IMR-90 (cell line): ENCODE results near the gene CABCOCO1. TPM values are rescaled to one million over a fixed set of nuclear protein-coding genes. Genes with fewer than 3 reads are reported as not detected.

ENCODE experiments used
- ATAC-seq: fragments of 200-7000 bp; cut with Tn5 transposase; 2 replicates; pipeline ENCODE4 v1.9.1; 2020; ENCODE audit warnings: low read depth, mild to moderate bottlenecking, moderate library complexity
- BruUV-seq: library from RNA; stranded (reverse); fragments of 400-500 nt; replicated peaks from 2 replicates; lab custom pipeline; 2021; lab: Mats Ljungman, UMichigan
- CTCF ChIA-PET: fragments of 300-600 bp; formaldehyde crosslinking; extraction: SDS; loops from one replicate; lab custom pipeline; 2021; ENCODE audit warnings: antibody characterized with exemption; lab: Yijun Ruan, JAX
- POLR2A ChIA-PET: fragments of 300-600 bp; sonication (Branson Sonifier 250); formaldehyde crosslinking; loops from one replicate; lab custom pipeline; 2022; ENCODE audit warnings: antibody characterized with exemption; ENCODE audit not compliant: unreplicated experiment; lab: Charles Lee
- DNase-seq: peaks from one replicate; pipeline ENCODE4 v3.0.0; 2013
- H2AFZ ChIP-seq: replicated peaks from 2 replicates; pipeline ENCODE3; 2013; ENCODE audit warnings: low read length, mild to moderate bottlenecking; ENCODE audit not compliant: poor library complexity
- H2AK5ac ChIP-seq: 2 replicates; pipeline ENCODE4 v1.6.1; 2013; ENCODE audit warnings: low read depth, low read length, inconsistent platforms
- H2AK9ac ChIP-seq: replicated peaks from 2 replicates; pipeline ENCODE3; 2013; ENCODE audit warnings: mild to moderate bottlenecking, low read depth, low read length, moderate library complexity; ENCODE audit not compliant: poor library complexity
- H2BK120ac ChIP-seq: 2 replicates; pipeline ENCODE4 v1.6.1; 2013; ENCODE audit warnings: low read depth, low read length, inconsistent platforms
- H2BK15ac ChIP-seq: 3 replicates; pipeline ENCODE4 v1.6.1; 2013; ENCODE audit warnings: low read depth, low read length, inconsistent platforms
- H2BK20ac ChIP-seq: 2 replicates; pipeline ENCODE4 v1.6.1; 2013; ENCODE audit warnings: low read depth, mild to moderate bottlenecking, inconsistent platforms, low read length, moderate library complexity
- H2BK5ac ChIP-seq: 2 replicates; pipeline ENCODE4 v1.6.1; 2013; ENCODE audit warnings: mild to moderate bottlenecking, low read depth, low read length, inconsistent platforms; ENCODE audit not compliant: poor library complexity, severe bottlenecking
- H3K14ac ChIP-seq: replicated peaks from 2 replicates; pipeline ENCODE4 v1.6.1; 2013; ENCODE audit warnings: low read depth, low read length, inconsistent platforms
- H3K18ac ChIP-seq: 2 replicates; pipeline ENCODE4 v1.6.1; 2013; ENCODE audit warnings: low read depth, low read length, control low read depth
- H3K23ac ChIP-seq: 2 replicates; pipeline ENCODE4 v1.6.1; 2013; ENCODE audit warnings: low read depth, low read length, inconsistent platforms
- H3K27ac ChIP-seq: 2 replicates; pipeline ENCODE4 v1.5.1; 2013; ENCODE audit warnings: mild to moderate bottlenecking, control low read depth, low read length; ENCODE audit not compliant: insufficient read depth
- H3K27me3 ChIP-seq: 2 replicates; pipeline ENCODE4 v1.6.1; 2013; ENCODE audit warnings: low read length; ENCODE audit not compliant: control insufficient read depth, insufficient read depth
- H3K36me3 ChIP-seq: 2 replicates; pipeline ENCODE4 v1.6.1; 2013; ENCODE audit warnings: low read length, mixed read lengths; ENCODE audit not compliant: control insufficient read depth, insufficient read depth
- H3K4ac ChIP-seq: 2 replicates; pipeline ENCODE4 v1.6.1; 2013; ENCODE audit warnings: low read depth, low read length, inconsistent platforms
- H3K4me1 ChIP-seq: 2 replicates; pipeline ENCODE4 v1.6.1; 2013; ENCODE audit warnings: low read length, mixed read lengths; ENCODE audit not compliant: control insufficient read depth, insufficient read depth
- H3K4me2 ChIP-seq: 2 replicates; pipeline ENCODE4 v1.6.1; 2013; ENCODE audit warnings: low read depth, mild to moderate bottlenecking, control low read depth, low read length, moderate library complexity
- H3K4me3 ChIP-seq: 2 replicates; pipeline ENCODE4 v1.5.1; 2013; ENCODE audit warnings: low read depth, mild to moderate bottlenecking, control low read depth, low read length, moderate library complexity; ENCODE audit not compliant: insufficient read depth
- H3K56ac ChIP-seq: 2 replicates; pipeline ENCODE4 v1.6.1; 2013; ENCODE audit warnings: low read length, inconsistent platforms; ENCODE audit not compliant: insufficient read depth; ENCODE audit errors: extremely low read depth
- H3K79me1 ChIP-seq, 2 experiments: 2 replicates each; pipeline ENCODE4 v1.6.1; 2013; ENCODE audit warnings: low read length in 2 of 2, inconsistent platforms in 1 of 2, low read depth in 1 of 2
- H3K9ac ChIP-seq: 2 replicates; pipeline ENCODE4 v1.6.1; 2013; ENCODE audit warnings: low read depth, low read length, control low read depth
- H3K9me1 ChIP-seq: 2 replicates; pipeline ENCODE4 v1.6.1; 2013; ENCODE audit warnings: low read length, inconsistent platforms; ENCODE audit not compliant: insufficient read depth
- H3K9me3 ChIP-seq: 2 replicates; pipeline ENCODE4 v1.6.1; 2013; ENCODE audit warnings: low read length; ENCODE audit not compliant: control insufficient read depth, insufficient read depth
- H4K20me1 ChIP-seq: 2 replicates; pipeline ENCODE4 v1.6.1; 2013; ENCODE audit warnings: low read length, inconsistent platforms; ENCODE audit not compliant: insufficient read depth
- H4K5ac ChIP-seq: 2 replicates; pipeline ENCODE4 v1.6.1; 2013; ENCODE audit warnings: mild to moderate bottlenecking, low read depth, low read length, control low read depth
- H4K8ac ChIP-seq, 2 experiments: 2 replicates each; pipeline ENCODE4 v1.6.1; 2013; ENCODE audit warnings: low read depth in 2 of 2, low read length in 2 of 2, control low read depth in 1 of 2, inconsistent platforms in 1 of 2
- H4K91ac ChIP-seq: 2 replicates; pipeline ENCODE4 v1.6.1; 2013; ENCODE audit warnings: low read depth, low read length, inconsistent platforms; ENCODE audit not compliant: insufficient read depth
- CEBPB ChIP-seq: IDR thresholded peaks from 2 replicates; pipeline ENCODE4 v1.6.1; 2012; ENCODE audit warnings: low read depth, low read length, improper control_type of control experiment
- CHD1 ChIP-seq: IDR thresholded peaks from 2 replicates; pipeline ENCODE4 v1.6.1; 2012; ENCODE audit warnings: low read depth, low read length, improper control_type of control experiment
- ELK1 ChIP-seq: fragments of 150-350 bp; IDR thresholded peaks from 2 replicates; pipeline ENCODE4 v1.6.1; 2016; ENCODE audit warnings: low read depth, mild to moderate bottlenecking, low read length, moderate library complexity, borderline replicate concordance
- FOS ChIP-seq: fragments of 150-350 bp; IDR thresholded peaks from 2 replicates; pipeline ENCODE4 v1.6.1; 2016; ENCODE audit warnings: low read depth, low read length
- MAFK ChIP-seq: IDR thresholded peaks from 2 replicates; pipeline ENCODE4 v1.6.1; 2012; ENCODE audit warnings: low read depth, low read length, improper control_type of control experiment
- MAZ ChIP-seq: IDR thresholded peaks from 2 replicates; pipeline ENCODE4 v1.6.1; 2012; ENCODE audit warnings: low read depth, mild to moderate bottlenecking, low read length, improper control_type of control experiment, moderate library complexity, borderline replicate concordance
- MXI1 ChIP-seq: IDR thresholded peaks from 2 replicates; pipeline ENCODE4 v1.6.1; 2012; ENCODE audit warnings: low read depth, mild to moderate bottlenecking, low read length, moderate library complexity, borderline replicate concordance
- NFE2L2 ChIP-seq: fragments of 150-350 bp; IDR thresholded peaks from 2 replicates; pipeline ENCODE4 v1.6.1; 2016; ENCODE audit warnings: low read depth, mild to moderate bottlenecking, low read length
- RAD21 ChIP-seq: IDR thresholded peaks from 2 replicates; pipeline ENCODE4 v1.6.1; 2012; ENCODE audit warnings: low read length, improper control_type of control experiment
- SMC3 ChIP-seq: fragments of 150-350 bp; IDR thresholded peaks from 2 replicates; pipeline ENCODE4 v1.6.1; 2016; ENCODE audit warnings: low read depth, mild to moderate bottlenecking, antibody characterized with exemption, low read length, moderate library complexity
- whole genome bisulfite sequencing, 2 experiments: methylation state at CpG; one replicate each; pipeline versions ENCODE4 v1.1.5 to v1.1.7; 2013; ENCODE audit warnings: missing lambda C conversion rate in 2 of 2; ENCODE audit not compliant: insufficient read length in 1 of 2; ENCODE audit errors: extremely low coverage in 2 of 2; 5-methylcytosine and 5-hydroxymethylcytosine counted together
- dilution Hi-C: fragments of 300-500 bp; cut with HindIII; formaldehyde crosslinking; loops from one replicate; pipeline ENCODE4 v1.14.3; 2018; ENCODE audit warnings: low sequenced_read_pairs; ENCODE audit not compliant: unreplicated experiment
- in situ Hi-C: fragments of 300-500 bp; cut with MboI; formaldehyde crosslinking; loops from 3 replicates; pipeline ENCODE4 v1.14.3; 2019; ENCODE audit warnings: low sequenced_read_pairs, inconsistent platforms, mixed read lengths
- intact Hi-C: fragments of 100-400 bp; cut with micrococcal nuclease; formaldehyde crosslinking; loops from 2 replicates; pipeline ENCODE4 v1.10.0; 2022
- polyA plus RNA-seq, 3 experiments: library from polyadenylated mRNA; depleted of rRNA; stranded (reverse); fragments of >200 nt; gene quantifications; 2 replicates each; pipeline ENCODE4 v1.2.3, GENCODE V29; 2012; ENCODE audit warnings: low replicate concordance in 1 of 3
- total RNA-seq: library from RNA; depleted of rRNA; stranded (reverse); fragments of >200 nt; gene quantifications from 2 replicates; pipeline ENCODE4 v1.2.3, GENCODE V29; 2012
- TF ChIP-seq, protein P1 (sequence below): conservative IDR thresholded peaks from 2 replicates; pipeline ENCODE4 v1.5.1; 2012; ENCODE audit warnings: mild to moderate bottlenecking, low read depth, low read length, improper control_type of control experiment

The CABCOCO1 gene
- total and polyA plus RNA-seq, 2 of the 4 experiments (the other 2 are of a cell fraction): 0.18 to 0.31 TPM

DNA sequence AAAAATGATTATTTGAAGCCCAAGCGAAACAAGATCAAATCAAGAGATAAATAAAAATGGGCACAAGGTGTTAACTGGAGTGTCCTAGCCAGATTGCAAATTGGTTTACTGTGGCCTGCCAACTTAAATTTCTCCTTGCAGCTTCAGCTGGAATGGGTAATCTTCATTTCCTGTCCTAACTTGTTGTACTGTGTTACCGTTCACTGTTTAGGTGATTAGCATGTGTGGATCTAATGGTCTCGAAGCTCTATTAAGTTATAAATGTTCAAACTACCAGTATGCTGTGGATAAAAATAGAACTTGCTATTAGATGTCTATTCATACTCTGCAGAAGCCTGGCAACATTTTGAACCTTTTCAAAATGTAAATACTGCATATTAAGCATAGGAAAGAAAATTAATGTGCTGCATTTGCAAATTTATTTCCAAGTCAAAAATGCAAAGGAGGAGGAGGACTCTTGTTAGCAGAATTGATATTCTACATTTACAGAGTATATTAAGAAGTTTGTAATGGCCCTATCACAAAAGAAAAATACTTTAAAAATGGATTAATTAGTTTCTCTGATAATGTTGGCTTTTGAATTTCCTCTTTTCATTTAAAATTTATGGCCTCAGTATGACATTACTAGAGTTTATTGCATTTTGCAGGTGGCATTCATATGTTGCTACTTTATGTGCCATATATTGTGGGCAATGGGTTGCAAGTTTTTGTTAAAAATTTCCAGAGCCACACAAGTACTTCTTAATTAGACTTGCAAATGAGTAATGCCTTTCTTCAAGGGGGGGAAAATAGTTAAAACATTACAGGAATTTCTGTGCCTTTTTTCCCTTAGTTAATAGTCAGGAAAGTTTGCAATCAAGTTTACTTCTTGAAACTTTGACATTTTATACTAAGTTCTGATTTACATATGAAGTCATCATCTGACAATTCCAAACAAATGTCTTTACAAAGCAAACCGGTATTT is 92.1 kb downstream of the CABCOCO1 start (continued):
- no peak for TF ChIP-seq SMC3

- H3K27ac ChIP-seq: no peak overlapping the region
- ATAC-seq (no peak), DNase-seq (no peak)
- H3K4me2 ChIP-seq: no peak overlapping the region
- H3K36me3 ChIP-seq: no peaks in the 10 kb centered on the region
- H3K9me1 ChIP-seq: peaks cover 7% of the 10 kb centered on the region; the same call in 1 of the 2 replicates
- dilution Hi-C loops: no loop called here
- H2AK5ac ChIP-seq: no peak overlapping the region
- H2BK15ac ChIP-seq: peak overlapping the region; percentile 74; the same call in 1 of the 3 replicates
- no peaks in the 10 kb centered on the region for H3K79me1 ChIP-seq
- no peak overlapping the region for H4K91ac ChIP-seq
- POLR2A ChIA-PET: no interaction called here
- no peak overlapping the region for H2BK20ac ChIP-seq
- WGBS, 2 experiments: no CpG with 5 or more reads among the region's 3 CpGs
- no peak overlapping the region for H3K23ac ChIP-seq
- BruUV-seq: no TSS peak
- no peak overlapping the region for H3K9ac ChIP-seq
- no peaks in the 10 kb centered on the region for H3K27me3 ChIP-seq
- no peak overlapping the region for H2AFZ ChIP-seq
- H3K9me3 ChIP-seq: no peaks in the 10 kb centered on the region
- no peak overlapping the region for H4K8ac ChIP-seq
- peak overlapping the region; percentile 82 for H2BK5ac ChIP-seq
- peaks cover 13% of the 10 kb centered on the region for H3K4me1 ChIP-seq
- no peak overlapping the region for H3K56ac ChIP-seq
- H2BK120ac ChIP-seq: 0 out of 2 replicates have a peak overlapping the region, but pooled peaks have one; percentile 95
- H3K14ac ChIP-seq: peak overlapping the region; percentile 94; the same call in 1 of the 2 replicates
- peak overlapping the region; percentile 40; the same call in 1 of the 2 replicates for H3K18ac ChIP-seq
- H4K20me1 ChIP-seq: no peaks in the 10 kb centered on the region
- no peak overlapping the region for H2AK9ac ChIP-seq
- CTCF ChIA-PET: interaction anchor here (0.6 kb wide), 1 partner anchor 817 kb away, joined by 3 read pairs; no protein-coding TSS in a partner anchor
- H4K5ac ChIP-seq: no peak overlapping the region
- intact Hi-C loops: loop anchor here (10.0 kb wide), 1 partner anchor 298 kb away; no protein-coding TSS in a partner anchor
- H3K4ac ChIP-seq: no peak overlapping the region; the same call in 1 of the 2 replicates
- TF ChIP-seq, protein P1, sequence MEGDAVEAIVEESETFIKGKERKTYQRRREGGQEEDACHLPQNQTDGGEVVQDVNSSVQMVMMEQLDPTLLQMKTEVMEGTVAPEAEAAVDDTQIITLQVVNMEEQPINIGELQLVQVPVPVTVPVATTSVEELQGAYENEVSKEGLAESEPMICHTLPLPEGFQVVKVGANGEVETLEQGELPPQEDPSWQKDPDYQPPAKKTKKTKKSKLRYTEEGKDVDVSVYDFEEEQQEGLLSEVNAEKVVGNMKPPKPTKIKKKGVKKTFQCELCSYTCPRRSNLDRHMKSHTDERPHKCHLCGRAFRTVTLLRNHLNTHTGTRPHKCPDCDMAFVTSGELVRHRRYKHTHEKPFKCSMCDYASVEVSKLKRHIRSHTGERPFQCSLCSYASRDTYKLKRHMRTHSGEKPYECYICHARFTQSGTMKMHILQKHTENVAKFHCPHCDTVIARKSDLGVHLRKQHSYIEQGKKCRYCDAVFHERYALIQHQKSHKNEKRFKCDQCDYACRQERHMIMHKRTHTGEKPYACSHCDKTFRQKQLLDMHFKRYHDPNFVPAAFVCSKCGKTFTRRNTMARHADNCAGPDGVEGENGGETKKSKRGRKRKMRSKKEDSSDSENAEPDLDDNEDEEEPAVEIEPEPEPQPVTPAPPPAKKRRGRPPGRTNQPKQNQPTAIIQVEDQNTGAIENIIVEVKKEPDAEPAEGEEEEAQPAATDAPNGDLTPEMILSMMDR: no peak
- TF ChIP-seq RAD21 (no peak), MAZ (no peak), MAFK (no peak), NFE2L2 (no peak), MXI1 (no peak), CHD1 (no peak), CEBPB (no peak), FOS (no peak), ELK1 (no peak)
- H3K4me3 ChIP-seq: no peak overlapping the region
- in situ Hi-C loops: no loop called here
These were observed 94.3 kb downstream of the CABCOCO1 start for GRCh38 chr10:61757001-61757400.
